Measurements from ENCODE around the gene PTPN14.

DNA sequence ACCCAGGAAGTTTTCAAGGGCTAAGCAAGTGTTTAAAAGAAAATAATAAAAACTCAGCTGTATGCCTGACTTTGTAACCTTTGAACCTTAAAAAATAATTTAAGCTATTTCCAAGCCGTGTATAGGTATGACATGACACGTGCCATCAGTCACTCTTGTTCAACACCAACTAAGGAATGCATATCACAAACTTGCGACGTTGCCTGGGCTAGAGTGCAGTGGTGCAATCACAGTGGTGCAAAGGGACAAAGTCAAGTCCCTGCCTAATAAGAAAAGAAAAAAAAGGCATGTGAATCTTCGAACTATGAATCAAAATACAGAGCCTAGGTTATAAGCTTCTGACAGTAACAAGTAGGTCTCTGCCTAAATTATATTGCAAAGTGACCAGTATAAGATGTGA, 191.3 kb downstream of the PTPN14 start:
- TF ChIP-seq POLR2A (IDR thresholded peaks at IDR 0.05) (no peak), CTCF (IDR thresholded peaks at IDR 0.05 in 4 of 5, conservative IDR thresholded peaks at IDR 0.05 in 1 of 5) (no peak)
